SK-N-SH (cell line): ENCODE results near the gene FAM107B. TPM values are rescaled to one million over a fixed set of nuclear protein-coding genes. Genes with fewer than 3 reads are reported as not detected.
A peak's percentile ranks its signal among the peaks of the same experiment; 100 is the strongest.

Source experiments
- CTCF ChIA-PET: fragments of 300-600, 350-600 bp; formaldehyde crosslinking; extraction: SDS; loops from one replicate; lab custom pipeline; 2021; lab: Yijun Ruan, JAX
- POLR2A ChIA-PET: fragments of 350-600 bp; sonication (Branson Sonifier 250); formaldehyde crosslinking; extraction: SDS; loops from one replicate; lab custom pipeline; 2020; ENCODE audit warnings: antibody characterized with exemption, inconsistent platforms; lab: Yijun Ruan, JAX
- DNase-seq: peaks from one replicate; pipeline ENCODE4 v3.0.0; 2012
- H2AFZ ChIP-seq: fragments of 200-600 bp; sonication (generic); 2 replicates; pipeline ENCODE4 v1.8.1; 2016; ENCODE audit warnings: antibody characterized with exemption, mild to moderate bottlenecking, low read depth
- H3F3A ChIP-seq: fragments of 200-600 bp; sonication (generic); replicated peaks from 2 replicates; pipeline ENCODE3; 2016; ENCODE audit warnings: antibody characterized with exemption, mild to moderate bottlenecking; ENCODE audit not compliant: insufficient read depth
- H3K27ac ChIP-seq, 2 experiments: fragments of 200-500 bp in 1 of 2; fragments of 200-600 bp in 1 of 2; sonication (Bioruptor generic) in 1 of 2; sonication (generic), shearing (Covaris generic) in 1 of 2; 2 replicates each; pipeline versions ENCODE4 v1.5.1 to v1.6.1; 2014 to 2016; ENCODE audit warnings: low read depth in 2 of 2, inconsistent platforms in 1 of 2, low read length in 1 of 2, mild to moderate bottlenecking in 1 of 2, mixed read lengths in 1 of 2
- H3K27me3 ChIP-seq: fragments of 200-600 bp; sonication (generic), shearing (Covaris generic); 2 replicates; pipeline ENCODE4 v1.6.1; 2016; ENCODE audit warnings: mixed run types; ENCODE audit not compliant: insufficient read depth
- H3K36me3 ChIP-seq, 2 experiments: fragments of 200-500 bp in 1 of 2; fragments of 200-600 bp in 1 of 2; sonication (Bioruptor generic) in 1 of 2; sonication (generic) in 1 of 2; replicated peaks in 1 of 2; 2 replicates each; pipeline versions ENCODE3 to v1.5.1; 2014 to 2016; ENCODE audit warnings: low read length in 1 of 2, mild to moderate bottlenecking in 1 of 2; ENCODE audit not compliant: insufficient read depth in 2 of 2, control insufficient read depth in 1 of 2
- H3K4me1 ChIP-seq, 2 experiments: fragments of 200-500 bp in 1 of 2; fragments of 200-600 bp in 1 of 2; sonication (Bioruptor generic) in 1 of 2; sonication (generic), shearing (Covaris generic) in 1 of 2; 2 replicates each; pipeline versions ENCODE4 v1.5.1 to v1.6.1; 2014 to 2016; ENCODE audit warnings: low read depth in 1 of 2, low read length in 1 of 2, mixed run types in 1 of 2; ENCODE audit not compliant: insufficient read depth in 2 of 2, control insufficient read depth in 1 of 2
- H3K4me2 ChIP-seq: fragments of 200-600 bp; sonication (generic), shearing (Covaris generic); 2 replicates; pipeline ENCODE4 v1.6.1; 2017; ENCODE audit warnings: mixed run types
- H3K4me3 ChIP-seq, 2 experiments: fragments of 200-500 bp in 1 of 2; fragments of 200-600 bp in 1 of 2; sonication (Bioruptor generic) in 1 of 2; sonication (generic), shearing (Covaris generic) in 1 of 2; 2 replicates each; pipeline versions ENCODE4 v1.5.1 to v1.8.1; 2014 to 2016; ENCODE audit warnings: low read depth in 2 of 2, inconsistent platforms in 1 of 2, low read length in 1 of 2, mild to moderate bottlenecking in 1 of 2, mixed read lengths in 1 of 2, moderate library complexity in 1 of 2
- H3K79me2 ChIP-seq: fragments of 200-600 bp; sonication (generic); 2 replicates; pipeline ENCODE4 v1.8.1; 2017; ENCODE audit warnings: mild to moderate bottlenecking; ENCODE audit not compliant: insufficient read depth
- H3K9ac ChIP-seq: fragments of 200-600 bp; sonication (generic); 2 replicates; pipeline ENCODE4 v1.6.1; 2017; ENCODE audit warnings: mixed run types
- H3K9me2 ChIP-seq: fragments of 200-600 bp; sonication (generic); 2 replicates; pipeline ENCODE4 v1.6.1; 2017; ENCODE audit warnings: mixed run types
- H3K9me3 ChIP-seq: fragments of 200-600 bp; sonication (generic); 2 replicates; pipeline ENCODE4 v1.6.1; 2017; ENCODE audit warnings: mixed run types, mild to moderate bottlenecking, moderate library complexity
- H4K20me1 ChIP-seq: fragments of 200-600 bp; sonication (generic); 2 replicates; pipeline ENCODE4 v1.6.1; 2017; ENCODE audit warnings: mild to moderate bottlenecking, mixed run types; ENCODE audit not compliant: insufficient read depth
- CHD2 ChIP-seq: fragments of 150-350 bp; IDR thresholded peaks from 2 replicates; pipeline ENCODE4 v1.6.1; 2018; ENCODE audit warnings: low read length; ENCODE audit not compliant: partially characterized antibody
- EZH2phosphoT487 ChIP-seq: fragments of 200-600 bp; sonication (generic); IDR thresholded peaks from 2 replicates; pipeline ENCODE4 v1.6.1; 2017; ENCODE audit warnings: low read depth, mixed run types, mild to moderate bottlenecking, antibody characterized with exemption, moderate library complexity, borderline replicate concordance
- FOSL2 ChIP-seq: IDR thresholded peaks from 2 replicates; pipeline ENCODE4 v1.4.0; 2012; ENCODE audit warnings: low read depth, mild to moderate bottlenecking, moderate library complexity, borderline replicate concordance
- FOXJ3 ChIP-seq: sonication (generic); formaldehyde crosslinking; IDR thresholded peaks from 2 replicates; pipeline ENCODE4 v1.5.1; 2020; ENCODE audit warnings: mild to moderate bottlenecking, missing genetic modification reagents
- FOXM1 ChIP-seq: IDR thresholded peaks from 2 replicates; pipeline ENCODE4 v1.4.0; 2012; ENCODE audit warnings: low read depth, mild to moderate bottlenecking
- GABPA ChIP-seq: IDR thresholded peaks from 2 replicates; pipeline ENCODE4 v1.4.0; 2012; ENCODE audit warnings: low read depth, mild to moderate bottlenecking
- GATA2 ChIP-seq: sonication (generic); formaldehyde crosslinking; IDR thresholded peaks from 2 replicates; pipeline ENCODE4 v1.5.0; 2020; ENCODE audit warnings: mild to moderate bottlenecking, missing genetic modification reagents
- MEF2A ChIP-seq: IDR thresholded peaks from 2 replicates; pipeline ENCODE4 v1.4.0; 2012; ENCODE audit warnings: low read depth, borderline replicate concordance
- MXI1 ChIP-seq: IDR thresholded peaks from 2 replicates; pipeline ENCODE4 v1.6.1; 2012; ENCODE audit warnings: mild to moderate bottlenecking, low read depth, low read length, improper control_type of control experiment
- NFIC ChIP-seq: IDR thresholded peaks from 2 replicates; pipeline ENCODE4 v1.4.0; 2012; ENCODE audit warnings: borderline replicate concordance
- RAD21 ChIP-seq: IDR thresholded peaks from 2 replicates; pipeline ENCODE4 v1.6.1; 2012; ENCODE audit warnings: mild to moderate bottlenecking, low read length
- RFX5 ChIP-seq: IDR thresholded peaks from 2 replicates; pipeline ENCODE4 v1.6.1; 2012; ENCODE audit warnings: mild to moderate bottlenecking, improper control_type of control experiment, low read length
- RXRA ChIP-seq: IDR thresholded peaks from 2 replicates; pipeline ENCODE4 v1.4.0; 2012; ENCODE audit warnings: low read depth, mild to moderate bottlenecking, borderline replicate concordance
- TCF12 ChIP-seq: IDR thresholded peaks from 2 replicates; pipeline ENCODE4 v1.4.0; 2012
- TEAD4 ChIP-seq: IDR thresholded peaks from 2 replicates; pipeline ENCODE4 v1.4.0; 2012; ENCODE audit warnings: mild to moderate bottlenecking, borderline replicate concordance; ENCODE audit not compliant: insufficient read depth
- WGBS: methylation state at CpG from one replicate; pipeline ENCODE4 v1.1.6; 2017; ENCODE audit warnings: low lambda C conversion rate; 5-methylcytosine and 5-hydroxymethylcytosine counted together
- polyA plus RNA-seq, 3 experiments: library from polyadenylated mRNA; depleted of rRNA; stranded (reverse); fragments of >200 nt; gene quantifications; 2 replicates each; pipeline ENCODE4 v1.2.3, GENCODE V29; 2012
- TF ChIP-seq, protein P1 (sequence below): IDR thresholded peaks from 2 replicates; pipeline ENCODE4; 2012
- TF ChIP-seq, protein P2 (sequence below): fragments of 200-600 bp; sonication (generic); IDR thresholded peaks from 2 replicates; pipeline ENCODE4 v1.6.1; 2017; ENCODE audit warnings: antibody characterized with exemption, mild to moderate bottlenecking, moderate library complexity

Gene FAM107B
- polyA plus RNA-seq, 1 of the 3 experiments (the other 2 are of a cell fraction) = 1.0 TPM

DNA sequence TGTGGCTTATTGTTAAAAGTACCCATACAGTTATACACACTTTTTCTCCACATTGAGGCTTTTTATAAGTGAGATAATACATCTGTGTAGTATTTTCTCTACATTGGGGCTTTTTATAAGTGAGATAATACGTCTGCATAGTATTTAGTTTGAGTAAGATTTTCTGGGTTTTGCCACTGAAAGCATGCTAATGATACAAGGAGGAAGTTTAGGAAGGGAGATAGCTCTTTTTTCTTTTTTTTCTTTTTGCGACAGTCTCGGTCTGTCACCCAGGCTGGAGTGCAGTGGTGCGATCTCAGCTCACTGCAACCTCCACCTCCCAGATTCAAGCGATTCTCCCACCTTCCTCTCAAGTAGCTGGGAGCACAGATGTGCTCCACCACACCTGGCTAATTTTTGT is 13.3 kb downstream of the FAM107B start:
- Histone ChIP-seq H3K36me3 (no peaks in the 10 kb centered on the region), H3K4me3 (no peak overlapping the region), H3K4me2 (no peak overlapping the region), H3F3A (no peaks in the 10 kb centered on the region), H3K79me2 (no peaks in the 10 kb centered on the region), H3K9me2 (no peaks in the 10 kb centered on the region), H3K9me3 (no peaks in the 10 kb centered on the region), H3K27me3 (no peaks in the 10 kb centered on the region), H3K27ac (no peak overlapping the region), H3K4me1 (no peaks in the 10 kb centered on the region), H3K9ac (no peak overlapping the region), H4K20me1 (no peaks in the 10 kb centered on the region), H2AFZ (no peak overlapping the region)
- TF ChIP-seq GABPA (no peak), NFIC (no peak), TEAD4 (no peak), EZH2phosphoT487 (no peak), GATA2 (CRISPR knock-in tag) (no peak), MXI1 (no peak), RFX5 (no peak), RXRA (no peak), CHD2 (no peak), FOXM1 (no peak), TCF12 (no peak), MEF2A (no peak), FOXJ3 (CRISPR knock-in tag) (no peak)
- TF ChIP-seq, protein P1, sequence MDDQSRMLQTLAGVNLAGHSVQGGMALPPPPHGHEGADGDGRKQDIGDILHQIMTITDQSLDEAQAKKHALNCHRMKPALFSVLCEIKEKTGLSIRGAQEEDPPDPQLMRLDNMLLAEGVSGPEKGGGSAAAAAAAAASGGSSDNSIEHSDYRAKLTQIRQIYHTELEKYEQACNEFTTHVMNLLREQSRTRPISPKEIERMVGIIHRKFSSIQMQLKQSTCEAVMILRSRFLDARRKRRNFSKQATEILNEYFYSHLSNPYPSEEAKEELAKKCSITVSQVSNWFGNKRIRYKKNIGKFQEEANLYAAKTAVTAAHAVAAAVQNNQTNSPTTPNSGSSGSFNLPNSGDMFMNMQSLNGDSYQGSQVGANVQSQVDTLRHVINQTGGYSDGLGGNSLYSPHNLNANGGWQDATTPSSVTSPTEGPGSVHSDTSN = no peak
- TF ChIP-seq, protein P2, sequence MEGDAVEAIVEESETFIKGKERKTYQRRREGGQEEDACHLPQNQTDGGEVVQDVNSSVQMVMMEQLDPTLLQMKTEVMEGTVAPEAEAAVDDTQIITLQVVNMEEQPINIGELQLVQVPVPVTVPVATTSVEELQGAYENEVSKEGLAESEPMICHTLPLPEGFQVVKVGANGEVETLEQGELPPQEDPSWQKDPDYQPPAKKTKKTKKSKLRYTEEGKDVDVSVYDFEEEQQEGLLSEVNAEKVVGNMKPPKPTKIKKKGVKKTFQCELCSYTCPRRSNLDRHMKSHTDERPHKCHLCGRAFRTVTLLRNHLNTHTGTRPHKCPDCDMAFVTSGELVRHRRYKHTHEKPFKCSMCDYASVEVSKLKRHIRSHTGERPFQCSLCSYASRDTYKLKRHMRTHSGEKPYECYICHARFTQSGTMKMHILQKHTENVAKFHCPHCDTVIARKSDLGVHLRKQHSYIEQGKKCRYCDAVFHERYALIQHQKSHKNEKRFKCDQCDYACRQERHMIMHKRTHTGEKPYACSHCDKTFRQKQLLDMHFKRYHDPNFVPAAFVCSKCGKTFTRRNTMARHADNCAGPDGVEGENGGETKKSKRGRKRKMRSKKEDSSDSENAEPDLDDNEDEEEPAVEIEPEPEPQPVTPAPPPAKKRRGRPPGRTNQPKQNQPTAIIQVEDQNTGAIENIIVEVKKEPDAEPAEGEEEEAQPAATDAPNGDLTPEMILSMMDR = no peak
- ChIA-PET POLR2A (no interaction called here), CTCF (no interaction called here)
- WGBS = 73% methylated on average over 5 of the region's 5 CpGs
- no peak for DNase-seq

DNA sequence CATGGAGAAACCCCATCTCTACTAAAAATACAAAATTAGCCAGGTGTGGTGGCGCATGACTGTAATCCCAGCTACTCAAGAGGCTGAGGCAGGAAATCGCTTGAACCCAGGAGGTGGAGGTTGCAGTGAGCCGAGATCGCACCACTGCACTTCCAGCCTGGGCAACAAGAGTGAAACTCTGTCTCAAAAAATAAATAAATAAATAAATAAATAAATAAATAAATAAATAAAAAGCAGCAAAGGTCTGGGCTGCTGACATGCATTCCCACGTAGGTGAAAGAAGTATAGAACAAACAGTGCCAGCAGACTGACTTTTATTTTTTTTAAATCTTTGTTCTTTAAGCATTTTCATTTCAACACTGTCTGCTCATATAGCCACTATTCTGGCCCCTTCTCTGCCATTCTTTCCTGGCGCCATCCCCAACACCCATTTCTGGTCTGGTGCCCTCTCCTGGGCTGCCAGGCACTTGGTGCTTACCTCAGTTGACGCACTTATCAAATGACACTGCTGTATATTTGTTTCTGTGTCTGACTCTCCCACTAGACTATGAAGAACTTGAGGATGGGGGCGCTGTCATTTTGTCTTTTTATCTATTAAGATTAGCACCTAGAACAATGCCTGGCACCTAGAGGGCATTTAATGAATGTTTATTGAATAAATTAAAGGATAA is 15.6 kb downstream of the FAM107B start:
- ChIA-PET POLR2A (no interaction called here), CTCF (interaction anchor here (0.8 kb wide), 1 partner anchor 31 kb away, joined by 3 read pairs; no protein-coding TSS in a partner anchor)
- TF ChIP-seq FOSL2 (no peak), RAD21 (peak; percentile 44)

More for the DNA sequence above, 15.6 kb downstream of the FAM107B start:
- Histone ChIP-seq H3K4me1 (no peaks in the 10 kb centered on the region), H3K9me3 (no peaks in the 10 kb centered on the region), H3K79me2 (no peaks in the 10 kb centered on the region), H3F3A (no peaks in the 10 kb centered on the region), H3K4me3 (no peak overlapping the region), H2AFZ (no peak overlapping the region), H4K20me1 (no peaks in the 10 kb centered on the region), H3K9ac (no peak overlapping the region), H3K36me3 (no peaks in the 10 kb centered on the region), H3K9me2 (no peaks in the 10 kb centered on the region), H3K27ac (no peak overlapping the region), H3K27me3 (no peaks in the 10 kb centered on the region), H3K4me2 (no peak overlapping the region)
- peak; percentile 27 for DNase-seq
- WGBS = 85% methylated on average over 8 of the region's 8 CpGs
